Measurements from ENCODE around the gene SLC28A1.

The SLC28A1 gene

GRCh38 chr15:84887938-84888337 lies 3.5 kb downstream of the SLC28A1 start:
- no peak for DNase-seq

GRCh38 chr15:84888639-84889038 lies 4.2 kb downstream of the SLC28A1 start:
- DNase-seq = no peak

- no peak for DNase-seq
Measured at GRCh38 chr15:84889313-84889990, 5.0 kb downstream of the SLC28A1 start.

- no peak for DNase-seq
Measured at GRCh38 chr15:84889991-84890669, 5.7 kb downstream of the SLC28A1 start.

- DNase-seq = no peak
Measured at GRCh38 chr15:84890670-84891162, 6.3 kb downstream of the SLC28A1 start.

- no peak for DNase-seq
Measured at GRCh38 chr15:84891339-84891738, 6.9 kb downstream of the SLC28A1 start.

DNA sequence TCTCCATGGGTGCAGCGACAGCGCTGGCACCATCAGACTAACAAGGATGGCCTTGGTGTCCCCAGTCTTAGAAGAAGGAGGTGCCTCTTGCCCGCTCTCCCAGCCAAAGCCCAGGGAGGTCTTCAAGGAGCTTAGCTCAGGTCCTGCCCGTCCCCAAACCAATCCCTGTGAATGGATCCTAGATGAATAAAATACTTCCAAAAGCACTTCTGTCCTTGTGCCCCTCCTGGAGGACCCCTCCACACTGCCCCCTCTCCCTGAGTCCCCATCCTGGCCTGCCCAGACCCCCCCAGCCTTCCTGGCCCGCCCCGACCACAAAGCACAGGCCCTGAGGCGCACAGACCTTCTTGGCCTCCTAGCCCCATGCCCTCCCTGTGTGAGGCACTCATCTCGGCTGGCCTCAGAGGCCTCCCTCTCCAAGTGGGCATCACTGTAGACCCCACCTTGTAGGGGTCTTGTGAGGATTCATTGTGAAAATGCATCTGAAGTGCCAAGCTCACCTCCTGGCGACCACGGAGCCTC lies 8.4 kb downstream of the SLC28A1 start:
- no peak for DNase-seq

DNA sequence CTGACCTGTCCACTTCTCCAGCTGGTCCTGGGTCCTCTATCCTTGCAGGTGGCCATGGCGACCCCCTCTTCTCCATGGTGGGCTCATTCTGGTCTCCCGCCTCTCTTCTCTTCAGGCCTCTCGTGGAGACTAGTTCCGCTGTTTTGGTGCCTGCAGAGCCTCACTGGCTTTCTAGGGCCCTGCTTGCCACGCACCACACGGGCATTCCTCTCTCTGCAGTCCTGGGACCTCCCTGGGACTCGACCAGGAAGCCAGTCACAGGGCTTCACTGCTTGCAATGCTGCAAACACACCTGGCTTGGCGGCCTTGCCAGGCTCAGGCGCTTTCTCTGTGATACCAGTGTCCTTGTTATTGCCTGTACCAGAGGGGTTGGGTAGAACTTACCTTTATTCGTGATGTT lies 9.1 kb downstream of the SLC28A1 start:
- DNase-seq = no peak

DNA sequence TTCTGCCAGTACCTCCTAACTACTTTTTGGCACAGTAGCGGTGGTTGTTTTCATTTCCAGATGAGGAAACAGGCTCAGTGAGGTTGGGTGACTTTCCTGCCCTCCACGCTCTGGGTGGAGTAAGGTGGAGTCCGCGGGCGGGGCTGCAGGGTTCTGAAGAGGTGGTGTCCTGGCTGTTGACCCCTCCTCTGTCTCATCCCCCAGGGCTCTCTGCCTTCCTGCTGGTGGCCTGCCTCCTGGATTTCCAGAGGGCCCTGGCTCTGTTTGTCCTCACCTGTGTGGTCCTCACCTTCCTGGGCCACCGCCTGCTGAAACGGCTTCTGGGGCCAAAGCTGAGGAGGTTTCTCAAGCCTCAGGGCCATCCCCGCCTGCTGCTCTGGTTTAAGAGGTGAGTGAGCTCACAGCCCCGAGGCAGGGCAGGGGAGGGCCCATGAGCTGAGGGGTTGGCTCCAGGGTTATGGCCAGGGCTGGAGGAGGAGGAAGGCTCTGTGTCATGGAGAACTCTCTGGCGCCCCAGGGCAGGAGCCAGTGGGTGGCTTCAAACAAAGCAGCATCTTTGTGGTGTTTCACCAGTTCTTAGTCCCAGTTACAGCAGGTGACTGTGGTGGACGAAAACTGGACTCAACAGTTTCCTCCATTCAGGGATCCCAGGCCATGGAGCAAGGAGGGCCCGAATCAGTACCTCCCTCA lies 10.4 kb downstream of the SLC28A1 start:
- DNase-seq = no peak

GRCh38 chr15:84898761-84899160 lies 14.3 kb downstream of the SLC28A1 start:
- no peak for DNase-seq

DNA sequence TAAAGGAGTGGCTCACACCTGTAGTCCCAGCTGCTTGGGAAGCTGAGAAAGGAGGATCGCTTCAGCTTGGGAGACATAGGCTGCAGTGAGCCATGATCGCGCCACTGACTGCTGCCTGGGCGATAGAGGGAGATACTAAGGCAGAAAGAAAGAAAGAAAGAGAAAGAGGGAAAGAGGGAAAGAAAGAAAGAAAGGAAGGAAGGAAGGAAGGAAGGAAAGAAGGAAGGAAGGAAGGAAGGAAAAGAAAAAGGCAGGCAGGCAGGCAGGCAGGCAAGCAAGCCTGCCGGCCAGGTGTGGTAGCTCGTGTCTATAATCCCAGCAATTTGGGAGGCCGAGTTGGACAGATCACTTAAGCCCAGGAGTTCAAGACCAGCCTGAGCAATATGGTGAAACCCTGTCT lies 15.3 kb downstream of the SLC28A1 start:
- no peak for DNase-seq

DNA sequence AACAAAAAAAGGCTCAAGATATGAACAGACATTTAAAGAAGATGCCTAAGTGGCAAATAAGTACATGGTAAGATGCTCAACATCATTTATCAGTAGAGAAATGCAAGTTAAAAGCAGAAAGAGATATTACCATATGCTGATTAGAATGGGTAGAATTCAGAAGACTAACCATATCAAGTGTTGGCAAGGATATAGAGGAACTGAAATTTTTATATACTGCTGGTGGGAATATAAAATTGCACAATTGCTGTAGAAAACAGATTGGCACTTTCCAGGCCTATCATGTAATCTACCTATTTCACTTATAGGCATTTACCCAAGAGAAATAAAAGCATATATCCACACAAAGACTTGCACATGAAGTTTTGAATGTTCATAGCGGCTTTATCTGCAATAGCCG lies 17.1 kb downstream of the SLC28A1 start:
- no peak for DNase-seq

DNA sequence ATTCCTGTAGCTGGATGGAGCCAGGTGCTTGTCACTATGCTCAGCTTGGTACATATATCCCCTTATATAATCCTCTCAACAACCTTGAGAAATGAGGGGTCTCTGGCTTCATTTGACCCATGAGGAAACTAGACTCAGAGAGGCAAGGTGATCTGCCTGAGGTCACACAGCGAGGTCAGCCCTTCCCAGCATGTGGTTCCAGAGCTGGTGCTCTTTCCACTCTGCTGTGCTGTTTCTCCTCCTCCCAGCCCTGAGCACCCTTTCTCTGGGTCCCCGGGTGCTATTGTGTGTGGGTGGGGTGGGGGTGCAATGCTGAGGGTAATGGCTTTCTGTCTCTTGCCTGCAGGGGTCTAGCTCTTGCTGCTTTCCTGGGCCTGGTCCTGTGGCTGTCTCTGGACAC lies 19.3 kb downstream of the SLC28A1 start:
- DNase-seq = no peak

DNA sequence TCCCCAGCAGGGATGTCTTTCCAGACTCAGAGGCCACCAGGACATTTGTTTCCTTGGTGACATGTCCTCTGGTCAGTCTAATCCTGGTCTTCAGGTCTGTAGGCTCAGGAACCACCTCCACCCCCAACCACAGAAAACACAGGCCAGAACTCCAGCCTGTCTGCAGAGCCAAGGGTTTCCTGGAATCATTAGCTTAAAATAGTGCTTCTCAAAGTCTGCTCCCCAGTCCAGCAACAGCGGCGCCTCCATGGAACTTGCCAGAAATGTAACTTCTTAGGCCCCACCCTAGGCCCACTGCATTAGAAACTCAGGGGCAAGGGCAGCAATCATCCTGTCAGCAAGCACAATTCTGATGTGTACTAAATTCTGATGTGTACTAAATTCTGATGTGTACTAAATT lies 20.0 kb downstream of the SLC28A1 start:
- no peak for DNase-seq

- no peak for DNase-seq
Measured at GRCh38 chr15:84905016-84905916, 20.8 kb downstream of the SLC28A1 start.

DNA sequence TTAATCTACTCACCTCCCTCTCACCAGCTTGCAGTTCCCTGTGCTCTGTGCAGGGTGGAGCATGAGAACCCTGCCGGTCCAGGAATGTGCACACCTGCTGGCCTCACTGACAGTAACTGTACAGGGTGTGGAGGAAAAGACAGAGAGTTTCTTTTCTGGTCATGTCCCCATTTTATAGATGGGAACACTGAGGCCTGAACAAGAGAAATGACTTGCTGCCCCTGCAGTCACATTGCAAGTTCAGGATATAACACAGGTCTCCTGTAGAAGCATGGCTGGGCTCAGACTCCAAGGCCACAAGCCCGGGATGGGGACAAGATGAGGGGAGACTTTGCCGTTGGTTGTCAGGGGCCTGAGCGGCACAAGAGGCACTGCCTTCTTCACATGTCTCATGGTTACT lies 23.3 kb downstream of the SLC28A1 start:
- no peak for DNase-seq

GRCh38 chr15:84908564-84908963 lies 24.1 kb downstream of the SLC28A1 start:
- DNase-seq = no peak

- no peak for DNase-seq
Measured at GRCh38 chr15:84909029-84909428, 24.6 kb downstream of the SLC28A1 start.

- no peak for DNase-seq
Measured at GRCh38 chr15:84909782-84910181, 25.3 kb downstream of the SLC28A1 start.

DNA sequence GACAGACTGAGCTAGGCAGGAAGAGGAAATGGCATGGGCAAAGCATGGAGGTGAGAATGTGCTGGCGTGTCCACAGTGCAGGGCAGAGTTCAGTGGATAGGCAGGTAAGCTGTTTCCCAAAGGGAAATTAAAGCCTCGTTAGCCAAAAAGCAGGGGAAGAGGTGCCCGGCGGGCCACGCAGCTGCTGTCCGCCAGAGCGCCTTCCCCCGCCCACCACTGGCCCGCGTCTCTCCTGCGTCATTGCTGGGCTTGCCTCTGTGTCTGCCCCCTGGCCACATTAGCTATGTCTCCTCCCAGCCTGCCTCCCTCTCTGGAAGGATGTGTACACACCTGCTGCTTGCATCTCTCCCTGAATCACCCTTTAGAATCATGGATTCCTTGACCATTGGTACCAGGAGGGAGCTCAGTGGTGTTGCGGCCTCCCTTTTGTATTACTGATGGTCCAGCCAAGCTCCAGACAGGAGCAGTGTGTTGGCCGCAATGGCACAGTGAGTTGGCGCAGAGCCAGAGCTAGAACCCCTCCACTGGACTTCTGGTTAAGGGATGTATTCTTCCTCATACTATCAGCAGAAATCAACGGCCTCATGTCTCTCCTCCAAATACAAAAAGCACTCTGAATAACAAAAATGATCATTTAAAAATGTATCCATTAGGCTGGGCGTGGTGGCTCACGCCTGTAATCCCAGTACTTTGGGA lies 26.6 kb downstream of the SLC28A1 start:
- DNase-seq = no peak

DNA sequence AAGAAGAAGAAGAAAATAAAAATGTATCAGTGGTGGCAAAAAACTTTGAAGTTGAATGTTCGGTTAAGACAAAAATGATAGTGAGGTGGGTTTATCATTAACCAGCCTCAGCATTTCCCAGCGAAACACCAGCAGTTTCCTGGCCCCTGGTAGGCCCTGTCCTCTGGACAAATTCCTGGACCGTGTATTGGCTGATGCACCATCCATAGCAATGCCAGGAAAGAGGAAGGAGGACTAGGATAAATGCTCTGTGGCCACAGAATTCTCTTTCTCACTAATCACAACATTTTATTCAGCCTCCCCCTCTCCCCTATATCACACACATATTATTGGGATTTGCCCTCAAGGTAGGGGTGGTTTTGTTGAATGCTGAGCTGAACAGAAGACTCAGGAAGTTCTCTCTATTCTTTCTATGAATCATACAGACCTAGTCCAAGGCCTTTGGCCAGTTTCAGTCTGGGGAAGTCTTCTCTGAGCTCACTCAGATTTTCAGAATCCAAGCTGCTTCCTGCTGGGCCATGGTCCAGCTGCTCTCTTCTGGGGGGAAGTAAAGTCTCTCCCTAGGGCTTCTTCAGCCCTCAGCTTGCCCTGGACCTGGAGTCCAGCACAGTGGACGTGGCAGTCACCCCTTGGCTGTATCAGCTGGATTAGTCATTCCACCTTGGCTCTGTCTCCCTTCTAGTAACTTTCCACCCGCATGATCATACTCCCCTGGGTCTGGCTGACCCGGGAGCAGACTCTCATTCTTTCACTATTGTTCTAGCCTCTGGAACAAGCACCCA lies 27.6 kb downstream of the SLC28A1 start:
- DNase-seq = no peak

Data from NCI-H2081 treated with DMSO at 0.1 percent for 48 hours (cell line).